ENCODE results near the gene PLXNA4. TPM values are rescaled to one million over a fixed set of nuclear protein-coding genes. Genes with fewer than 3 reads are reported as not detected.

PLXNA4 gene
- total and polyA plus RNA-seq, 9 of the 15 experiments (the other 6 are each of a cell fraction or from before 2014, with no cell fraction given) = under 0.01 to 0.09 TPM; not detected in 7

GRCh38 chr7:132542895-132543294 is 33.4 kb downstream of the PLXNA4 start:
- ChIA-PET CTCF (ENCODE audit: low intra/inter-chr PET ratio) (no interaction called here), POLR2A (interaction anchor here (0.5 to 0.6 kb wide), 2 partner anchors 43 to 177 kb away, joined by 3 read pairs; no protein-coding TSS in a partner anchor)
- no peaks in the 10 kb centered on the region; the same call in 1 of the 2 replicates for H4K20me1 ChIP-seq (replicated peaks; ENCODE audit: control insufficient read depth, insufficient read depth, low read length)
- H3K4me2 ChIP-seq (ENCODE audit: insufficient read depth, low read length) = no peak overlapping the region
- no peaks in the 10 kb centered on the region for H3K79me2 ChIP-seq (ENCODE audit: control insufficient read depth, insufficient read depth, low read length)
- H3K27ac ChIP-seq (ENCODE audit: extremely low read depth, low read depth, low read length) = no peak overlapping the region
- H3K27me3 ChIP-seq (ENCODE audit: control insufficient read depth in 2 of 2, insufficient read depth in 2 of 2, low read length in 2 of 2) = peaks cover 26 to 30% of the 10 kb centered on the region in 2 experiments
- no peak for ATAC-seq
- H3K36me3 ChIP-seq (ENCODE audit: control insufficient read depth, insufficient read depth, low read length) = no peaks in the 10 kb centered on the region
- H3K4me1 ChIP-seq (replicated peaks in 1 of 2; ENCODE audit: control insufficient read depth in 2 of 2, insufficient read depth in 2 of 2, low read length in 2 of 2) = no peaks in the 10 kb centered on the region
- BruUV-seq (replicated peaks) = no TSS peak
- no peak for DNase-seq (ENCODE audit: extremely low read depth in 1 of 4, low spot score in 3 of 4)
- no peaks in the 10 kb centered on the region for H3K9me3 ChIP-seq (replicated peaks; ENCODE audit: control insufficient read depth, insufficient read depth, low read depth, low read length)
- intact Hi-C loops (cut with micrococcal nuclease) = no loop called here
- in situ Hi-C loops (cut with MboI) = no loop called here
- no peaks in the 10 kb centered on the region for H3K9me1 ChIP-seq (ENCODE audit: control insufficient read depth, insufficient read depth, low read length)
- no peak overlapping the region for H3K4me3 ChIP-seq
- FAIRE-seq = no peak
- WGBS (ENCODE audit: insufficient coverage, low coverage, missing lambda C conversion rate) = 0% methylated on average over 1 of the region's 1 CpG
- H2AFZ ChIP-seq (ENCODE audit: low read depth, low read length) = no peak overlapping the region
- TF ChIP-seq ZNF23 (CRISPR knock-in tag; IDR thresholded peaks at IDR 0.05) (no peak), FOXK1 (CRISPR knock-in tag; IDR thresholded peaks at IDR 0.05; ENCODE audit: borderline replicate concordance) (no peak), BRF1 (IDR thresholded peaks at IDR 0.05; ENCODE audit: borderline replicate concordance, extremely low read depth, insufficient read length) (no peak)
- no peak overlapping the region for H3K9ac ChIP-seq (ENCODE audit: insufficient read depth in 1 of 2, low read depth in 2 of 2, low read length in 2 of 2)

- intact Hi-C loops (cut with micrococcal nuclease) = no loop called here
- Histone ChIP-seq H3K9me1 (ENCODE audit: control insufficient read depth, insufficient read depth, low read length) (no peaks in the 10 kb centered on the region), H2AFZ (ENCODE audit: low read depth, low read length) (no peak overlapping the region), H3K4me2 (ENCODE audit: insufficient read depth, low read length) (no peak overlapping the region), H3K36me3 (ENCODE audit: control insufficient read depth, insufficient read depth, low read length) (no peaks in the 10 kb centered on the region), H4K20me1 (replicated peaks; ENCODE audit: control insufficient read depth, insufficient read depth, low read length) (no peaks in the 10 kb centered on the region; the same call in 1 of the 2 replicates), H3K9me3 (replicated peaks; ENCODE audit: control insufficient read depth, insufficient read depth, low read depth, low read length) (no peaks in the 10 kb centered on the region), H3K27ac (ENCODE audit: extremely low read depth, low read depth, low read length) (no peak overlapping the region), H3K27me3 (ENCODE audit: control insufficient read depth in 2 of 2, insufficient read depth in 2 of 2, low read length in 2 of 2) (peaks cover 27 to 42% of the 10 kb centered on the region in 2 experiments), H3K4me3 (no peak overlapping the region), H3K79me2 (ENCODE audit: control insufficient read depth, insufficient read depth, low read length) (no peaks in the 10 kb centered on the region), H3K9ac (ENCODE audit: insufficient read depth in 1 of 2, low read depth in 2 of 2, low read length in 2 of 2) (no peak overlapping the region), H3K4me1 (replicated peaks in 1 of 2; ENCODE audit: control insufficient read depth in 2 of 2, insufficient read depth in 2 of 2, low read length in 2 of 2) (no peaks in the 10 kb centered on the region)
- in situ Hi-C loops (cut with MboI) = no loop called here
- CTCF ChIA-PET (ENCODE audit: low intra/inter-chr PET ratio) = no interaction called here
- POLR2A ChIA-PET = no interaction called here
- ATAC-seq = no peak
- BruUV-seq (replicated peaks) = no TSS peak
- 2% methylated on average over 6 of the region's 6 CpGs for WGBS (ENCODE audit: insufficient coverage, low coverage, missing lambda C conversion rate)
- no peak for FAIRE-seq
- DNase-seq (ENCODE audit: extremely low read depth in 1 of 4, low spot score in 3 of 4) = no peak
- TF ChIP-seq ZBTB34 (CRISPR knock-in tag; IDR thresholded peaks at IDR 0.05) (no peak), MECOM (CRISPR knock-in tag; IDR thresholded peaks at IDR 0.05) (no peak), NR2C2 (CRISPR knock-in tag; IDR thresholded peaks at IDR 0.05) (no peak), NR2C2 (tag; IDR thresholded peaks at IDR 0.05) (no peak), NELFE (IDR thresholded peaks at IDR 0.05; ENCODE audit: insufficient read depth, insufficient read length) (no peak), GATAD2A (IDR thresholded peaks at IDR 0.05) (no peak), ZNF143 (CRISPR knock-in tag; IDR thresholded peaks at IDR 0.05) (no peak), SRSF3 (IDR thresholded peaks at IDR 0.05; ENCODE audit: insufficient read depth, low read length) (no peak), ZNF280A (IDR thresholded peaks at IDR 0.05; ENCODE audit: low read depth, partially characterized antibody) (no peak), ZNF707 (CRISPR knock-in tag; conservative IDR thresholded peaks at IDR 0.05) (no peak), MTA2 (IDR thresholded peaks at IDR 0.05; ENCODE audit: low read depth) (no peak), PHF21A (IDR thresholded peaks at IDR 0.05; ENCODE audit: borderline replicate concordance, low read depth) (no peak), ZNF175 (CRISPR knock-in tag; IDR thresholded peaks at IDR 0.05; ENCODE audit: low read depth) (no peak)
These were observed 34.6 kb downstream of the PLXNA4 start for GRCh38 chr7:132541656-132542055.
